WTC11 (cell line): ENCODE measurements around the gene NOP9.

Experiments
- CBFB ChIP-seq: sonication (generic); formaldehyde crosslinking; IDR thresholded peaks from 2 replicates; pipeline ENCODE4 v1.8.1; 2022; ENCODE audit warnings: mild to moderate bottlenecking, low read depth, missing genetic modification reagents
- CREM ChIP-seq: sonication (generic); formaldehyde crosslinking; IDR thresholded peaks from 2 replicates; pipeline ENCODE4 v1.8.1; 2022; ENCODE audit warnings: mild to moderate bottlenecking, missing genetic modification reagents, moderate library complexity
- JUN ChIP-seq: sonication (generic); formaldehyde crosslinking; IDR thresholded peaks from 2 replicates; pipeline ENCODE4 v1.8.0; 2023; ENCODE audit warnings: mild to moderate bottlenecking, missing genetic modification reagents
- NFYB ChIP-seq: sonication (generic); formaldehyde crosslinking; conservative IDR thresholded peaks from 2 replicates; pipeline ENCODE4 v1.8.0; 2022; ENCODE audit warnings: low read depth, missing genetic modification reagents
- SP1 ChIP-seq: sonication (generic); formaldehyde crosslinking; conservative IDR thresholded peaks from 2 replicates; pipeline ENCODE4 v1.8.1; 2022; ENCODE audit warnings: missing genetic modification reagents
- TP53 ChIP-seq: sonication (generic); formaldehyde crosslinking; IDR thresholded peaks from 2 replicates; pipeline ENCODE4 v1.8.1; 2023; ENCODE audit warnings: mild to moderate bottlenecking, missing genetic modification reagents
- ZNF121 ChIP-seq: sonication (generic); formaldehyde crosslinking; IDR thresholded peaks from 2 replicates; pipeline ENCODE4 v1.8.0; 2023; ENCODE audit warnings: missing genetic modification reagents
- ZNF263 ChIP-seq: sonication (generic); formaldehyde crosslinking; IDR thresholded peaks from 2 replicates; pipeline ENCODE4 v1.8.1; 2022; ENCODE audit warnings: low read depth, mild to moderate bottlenecking, moderate library complexity, missing genetic modification reagents
- TF ChIP-seq, protein P1 (sequence below): fragments of 200-600 bp; IDR thresholded peaks from 2 replicates; pipeline ENCODE4 v1.8.0; 2022; ENCODE audit warnings: antibody characterized with exemption
- TF ChIP-seq, protein P2 (sequence below): sonication (generic); formaldehyde crosslinking; IDR thresholded peaks from 2 replicates; pipeline ENCODE4 v1.8.0; 2022; ENCODE audit warnings: mild to moderate bottlenecking, missing genetic modification reagents
- TF ChIP-seq, protein P3 (sequence below): sonication (generic); formaldehyde crosslinking; IDR thresholded peaks from 2 replicates; pipeline ENCODE4 v1.8.1; 2023; ENCODE audit warnings: mild to moderate bottlenecking, missing genetic modification reagents, borderline replicate concordance
- TF ChIP-seq, protein P4 (sequence below): fragments of 250-450 bp; sonication (Bioruptor Pico); IDR thresholded peaks from 2 replicates; pipeline ENCODE4 v2.1.2; 2022; ENCODE audit warnings: mild to moderate bottlenecking, moderate library complexity
- TF ChIP-seq, protein P5 (sequence below): sonication (generic); formaldehyde crosslinking; IDR thresholded peaks from 2 replicates; pipeline ENCODE4 v1.8.1; 2022; ENCODE audit warnings: low read depth, mild to moderate bottlenecking, moderate library complexity, missing genetic modification reagents, borderline replicate concordance
- TF ChIP-seq, protein P6 (sequence below): sonication (generic); formaldehyde crosslinking; IDR thresholded peaks from 2 replicates; pipeline ENCODE4 v1.8.0; 2022; ENCODE audit warnings: mild to moderate bottlenecking, missing genetic modification reagents

DNA sequence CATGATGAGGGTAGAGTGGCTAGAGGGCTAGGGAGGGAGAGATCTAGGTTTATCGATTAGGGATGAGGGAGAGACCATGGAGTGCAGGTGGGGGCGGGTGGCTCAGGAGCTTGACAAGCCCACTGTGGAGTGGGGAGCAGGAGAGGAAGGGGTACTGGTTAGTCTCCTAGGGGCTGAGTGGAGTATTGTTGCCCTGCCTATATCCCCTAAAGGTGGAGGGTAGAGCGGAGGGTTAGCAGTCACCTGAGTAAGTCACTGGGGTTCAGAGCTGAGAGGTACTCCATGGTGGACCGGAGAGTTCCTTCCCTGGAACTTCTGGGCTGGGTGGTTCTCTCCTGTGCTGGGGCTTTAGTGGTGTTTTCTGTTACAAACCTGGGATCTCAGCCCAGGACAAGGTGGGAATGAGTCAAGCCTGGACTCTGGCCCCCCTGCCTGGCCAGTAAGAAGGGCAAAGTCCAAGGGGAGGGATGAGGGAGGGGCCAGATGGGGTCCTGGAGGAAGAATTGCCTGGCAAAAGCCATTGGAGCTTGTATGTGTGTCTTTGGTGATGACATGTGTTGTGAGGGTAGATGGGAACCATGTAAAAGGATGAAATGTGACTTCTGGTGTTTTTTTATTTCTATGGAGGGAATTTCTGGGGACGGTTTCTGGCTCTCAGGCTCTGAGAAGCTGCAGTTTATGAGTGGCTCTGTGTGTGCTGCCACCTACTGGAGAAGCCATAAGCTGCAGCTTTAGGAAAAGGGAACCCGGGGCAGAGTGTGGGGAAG is 8.1 kb downstream of the NOP9 start, which contains the start of gene CIDEB:
- TF ChIP-seq JUN (CRISPR knock-in tag) = no peak
- TF ChIP-seq, protein P1, sequence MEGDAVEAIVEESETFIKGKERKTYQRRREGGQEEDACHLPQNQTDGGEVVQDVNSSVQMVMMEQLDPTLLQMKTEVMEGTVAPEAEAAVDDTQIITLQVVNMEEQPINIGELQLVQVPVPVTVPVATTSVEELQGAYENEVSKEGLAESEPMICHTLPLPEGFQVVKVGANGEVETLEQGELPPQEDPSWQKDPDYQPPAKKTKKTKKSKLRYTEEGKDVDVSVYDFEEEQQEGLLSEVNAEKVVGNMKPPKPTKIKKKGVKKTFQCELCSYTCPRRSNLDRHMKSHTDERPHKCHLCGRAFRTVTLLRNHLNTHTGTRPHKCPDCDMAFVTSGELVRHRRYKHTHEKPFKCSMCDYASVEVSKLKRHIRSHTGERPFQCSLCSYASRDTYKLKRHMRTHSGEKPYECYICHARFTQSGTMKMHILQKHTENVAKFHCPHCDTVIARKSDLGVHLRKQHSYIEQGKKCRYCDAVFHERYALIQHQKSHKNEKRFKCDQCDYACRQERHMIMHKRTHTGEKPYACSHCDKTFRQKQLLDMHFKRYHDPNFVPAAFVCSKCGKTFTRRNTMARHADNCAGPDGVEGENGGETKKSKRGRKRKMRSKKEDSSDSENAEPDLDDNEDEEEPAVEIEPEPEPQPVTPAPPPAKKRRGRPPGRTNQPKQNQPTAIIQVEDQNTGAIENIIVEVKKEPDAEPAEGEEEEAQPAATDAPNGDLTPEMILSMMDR = peak; percentile 84
- TF ChIP-seq CBFB (CRISPR knock-in tag) = no peak
- TF ChIP-seq, protein P2, sequence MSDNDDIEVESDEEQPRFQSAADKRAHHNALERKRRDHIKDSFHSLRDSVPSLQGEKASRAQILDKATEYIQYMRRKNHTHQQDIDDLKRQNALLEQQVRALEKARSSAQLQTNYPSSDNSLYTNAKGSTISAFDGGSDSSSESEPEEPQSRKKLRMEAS (CRISPR knock-in tag) = no peak
- TF ChIP-seq ZNF121 (CRISPR knock-in tag) = no peak
- TF ChIP-seq, protein P3, sequence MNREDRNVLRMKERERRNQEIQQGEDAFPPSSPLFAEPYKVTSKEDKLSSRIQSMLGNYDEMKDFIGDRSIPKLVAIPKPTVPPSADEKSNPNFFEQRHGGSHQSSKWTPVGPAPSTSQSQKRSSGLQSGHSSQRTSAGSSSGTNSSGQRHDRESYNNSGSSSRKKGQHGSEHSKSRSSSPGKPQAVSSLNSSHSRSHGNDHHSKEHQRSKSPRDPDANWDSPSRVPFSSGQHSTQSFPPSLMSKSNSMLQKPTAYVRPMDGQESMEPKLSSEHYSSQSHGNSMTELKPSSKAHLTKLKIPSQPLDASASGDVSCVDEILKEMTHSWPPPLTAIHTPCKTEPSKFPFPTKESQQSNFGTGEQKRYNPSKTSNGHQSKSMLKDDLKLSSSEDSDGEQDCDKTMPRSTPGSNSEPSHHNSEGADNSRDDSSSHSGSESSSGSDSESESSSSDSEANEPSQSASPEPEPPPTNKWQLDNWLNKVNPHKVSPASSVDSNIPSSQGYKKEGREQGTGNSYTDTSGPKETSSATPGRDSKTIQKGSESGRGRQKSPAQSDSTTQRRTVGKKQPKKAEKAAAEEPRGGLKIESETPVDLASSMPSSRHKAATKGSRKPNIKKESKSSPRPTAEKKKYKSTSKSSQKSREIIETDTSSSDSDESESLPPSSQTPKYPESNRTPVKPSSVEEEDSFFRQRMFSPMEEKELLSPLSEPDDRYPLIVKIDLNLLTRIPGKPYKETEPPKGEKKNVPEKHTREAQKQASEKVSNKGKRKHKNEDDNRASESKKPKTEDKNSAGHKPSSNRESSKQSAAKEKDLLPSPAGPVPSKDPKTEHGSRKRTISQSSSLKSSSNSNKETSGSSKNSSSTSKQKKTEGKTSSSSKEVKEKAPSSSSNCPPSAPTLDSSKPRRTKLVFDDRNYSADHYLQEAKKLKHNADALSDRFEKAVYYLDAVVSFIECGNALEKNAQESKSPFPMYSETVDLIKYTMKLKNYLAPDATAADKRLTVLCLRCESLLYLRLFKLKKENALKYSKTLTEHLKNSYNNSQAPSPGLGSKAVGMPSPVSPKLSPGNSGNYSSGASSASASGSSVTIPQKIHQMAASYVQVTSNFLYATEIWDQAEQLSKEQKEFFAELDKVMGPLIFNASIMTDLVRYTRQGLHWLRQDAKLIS (CRISPR knock-in tag) = no peak
- no peak for TF ChIP-seq CREM (CRISPR knock-in tag)
- TF ChIP-seq, protein P4, sequence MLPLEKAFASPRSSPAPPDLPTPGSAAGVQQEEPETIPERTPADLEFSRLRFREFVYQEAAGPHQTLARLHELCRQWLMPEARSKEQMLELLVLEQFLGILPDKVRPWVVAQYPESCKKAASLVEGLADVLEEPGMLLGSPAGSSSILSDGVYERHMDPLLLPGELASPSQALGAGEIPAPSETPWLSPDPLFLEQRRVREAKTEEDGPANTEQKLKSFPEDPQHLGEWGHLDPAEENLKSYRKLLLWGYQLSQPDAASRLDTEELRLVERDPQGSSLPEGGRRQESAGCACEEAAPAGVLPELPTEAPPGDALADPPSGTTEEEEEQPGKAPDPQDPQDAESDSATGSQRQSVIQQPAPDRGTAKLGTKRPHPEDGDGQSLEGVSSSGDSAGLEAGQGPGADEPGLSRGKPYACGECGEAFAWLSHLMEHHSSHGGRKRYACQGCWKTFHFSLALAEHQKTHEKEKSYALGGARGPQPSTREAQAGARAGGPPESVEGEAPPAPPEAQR (CRISPR knock-in tag) = no peak
- no peak for TF ChIP-seq NFYB (CRISPR knock-in tag)
- TF ChIP-seq ZNF263 = no peak
- no peak for TF ChIP-seq TP53 (CRISPR knock-in tag)
- TF ChIP-seq, protein P5, sequence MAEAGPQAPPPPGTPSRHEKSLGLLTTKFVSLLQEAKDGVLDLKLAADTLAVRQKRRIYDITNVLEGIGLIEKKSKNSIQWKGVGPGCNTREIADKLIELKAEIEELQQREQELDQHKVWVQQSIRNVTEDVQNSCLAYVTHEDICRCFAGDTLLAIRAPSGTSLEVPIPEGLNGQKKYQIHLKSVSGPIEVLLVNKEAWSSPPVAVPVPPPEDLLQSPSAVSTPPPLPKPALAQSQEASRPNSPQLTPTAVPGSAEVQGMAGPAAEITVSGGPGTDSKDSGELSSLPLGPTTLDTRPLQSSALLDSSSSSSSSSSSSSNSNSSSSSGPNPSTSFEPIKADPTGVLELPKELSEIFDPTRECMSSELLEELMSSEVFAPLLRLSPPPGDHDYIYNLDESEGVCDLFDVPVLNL (CRISPR knock-in tag) = no peak
- TF ChIP-seq SP1 (CRISPR knock-in tag) = no peak
- TF ChIP-seq, protein P6, sequence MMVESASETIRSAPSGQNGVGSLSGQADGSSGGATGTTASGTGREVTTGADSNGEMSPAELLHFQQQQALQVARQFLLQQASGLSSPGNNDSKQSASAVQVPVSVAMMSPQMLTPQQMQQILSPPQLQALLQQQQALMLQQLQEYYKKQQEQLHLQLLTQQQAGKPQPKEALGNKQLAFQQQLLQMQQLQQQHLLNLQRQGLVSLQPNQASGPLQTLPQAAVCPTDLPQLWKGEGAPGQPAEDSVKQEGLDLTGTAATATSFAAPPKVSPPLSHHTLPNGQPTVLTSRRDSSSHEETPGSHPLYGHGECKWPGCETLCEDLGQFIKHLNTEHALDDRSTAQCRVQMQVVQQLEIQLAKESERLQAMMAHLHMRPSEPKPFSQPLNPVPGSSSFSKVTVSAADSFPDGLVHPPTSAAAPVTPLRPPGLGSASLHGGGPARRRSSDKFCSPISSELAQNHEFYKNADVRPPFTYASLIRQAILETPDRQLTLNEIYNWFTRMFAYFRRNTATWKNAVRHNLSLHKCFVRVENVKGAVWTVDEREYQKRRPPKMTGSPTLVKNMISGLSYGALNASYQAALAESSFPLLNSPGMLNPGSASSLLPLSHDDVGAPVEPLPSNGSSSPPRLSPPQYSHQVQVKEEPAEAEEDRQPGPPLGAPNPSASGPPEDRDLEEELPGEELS (CRISPR knock-in tag) = no peak
